Stomach (tissue), 4 donors: Measurements from ENCODE around the gene HCRTR2.
"Not testable (repeated sequence)": the region's sequence is repeated elsewhere in the genome, so short reads cannot be mapped to it uniquely, and the experiment has no call there.

Source experiments
- CTCF ChIP-seq, 7 experiments: fragments of 450-650 bp in 4 of 7; fragments of 200-600 bp in 3 of 7; sonication (generic) in 3 of 7; IDR thresholded peaks; one replicate each; pipeline ENCODE4 v1.5.1; 2016 to 2019; ENCODE audit warnings: antibody characterized with exemption in 7 of 7, control low read depth in 2 of 7, mild to moderate bottlenecking in 1 of 7
- EP300 ChIP-seq: sonication (generic); formaldehyde crosslinking; IDR thresholded peaks from one replicate; pipeline ENCODE4 v1.6.1; 2017; ENCODE audit warnings: antibody characterized with exemption
- POLR2A ChIP-seq, 4 donors: fragments of 450-650 bp; IDR thresholded peaks; one replicate each; pipeline ENCODE4 v1.6.1; 2016; ENCODE audit warnings: antibody characterized with exemption in 4 of 4, control low read depth in 2 of 4, mild to moderate bottlenecking in 1 of 4, moderate library complexity in 1 of 4
- POLR2AphosphoS5 ChIP-seq, 3 donors: sonication (generic); formaldehyde crosslinking; IDR thresholded peaks; one replicate each; pipeline ENCODE4 v1.6.1; 2016; ENCODE audit warnings: antibody characterized with exemption in 3 of 3

DNA sequence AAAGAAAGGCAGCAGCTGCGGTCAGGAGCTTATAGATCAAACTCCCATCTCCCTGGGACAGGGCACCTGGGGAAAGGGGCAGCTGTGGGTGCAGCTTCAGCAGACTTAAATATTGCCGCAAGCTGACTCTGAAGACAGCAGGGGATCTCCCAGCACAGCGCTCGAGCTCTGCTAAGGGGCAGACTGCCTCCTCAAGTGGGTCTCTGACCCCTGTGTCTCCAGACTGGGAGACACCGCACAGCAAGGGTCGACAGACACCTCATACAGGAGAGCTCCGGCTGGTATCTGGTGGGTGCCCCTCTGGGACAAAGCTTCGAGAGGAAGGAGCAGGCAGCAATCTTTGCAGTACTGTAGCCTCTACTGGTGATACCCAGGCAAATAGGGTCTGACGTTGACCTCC is 15.5 kb upstream of the HCRTR2 start:
- TF ChIP-seq CTCF (IDR thresholded peaks at IDR 0.05); EP300; POLR2A (IDR thresholded peaks at IDR 0.05); POLR2AphosphoS5 (IDR thresholded peaks at IDR 0.05): not testable (repeated sequence)
